ENCODE results near the gene CDIPT. TPM values are rescaled to one million over a fixed set of nuclear protein-coding genes. Genes with fewer than 3 reads are reported as not detected.

The CDIPT gene
- total and polyA plus RNA-seq, 2 experiments from 2014 or later: 97.1 to 147 TPM

DNA sequence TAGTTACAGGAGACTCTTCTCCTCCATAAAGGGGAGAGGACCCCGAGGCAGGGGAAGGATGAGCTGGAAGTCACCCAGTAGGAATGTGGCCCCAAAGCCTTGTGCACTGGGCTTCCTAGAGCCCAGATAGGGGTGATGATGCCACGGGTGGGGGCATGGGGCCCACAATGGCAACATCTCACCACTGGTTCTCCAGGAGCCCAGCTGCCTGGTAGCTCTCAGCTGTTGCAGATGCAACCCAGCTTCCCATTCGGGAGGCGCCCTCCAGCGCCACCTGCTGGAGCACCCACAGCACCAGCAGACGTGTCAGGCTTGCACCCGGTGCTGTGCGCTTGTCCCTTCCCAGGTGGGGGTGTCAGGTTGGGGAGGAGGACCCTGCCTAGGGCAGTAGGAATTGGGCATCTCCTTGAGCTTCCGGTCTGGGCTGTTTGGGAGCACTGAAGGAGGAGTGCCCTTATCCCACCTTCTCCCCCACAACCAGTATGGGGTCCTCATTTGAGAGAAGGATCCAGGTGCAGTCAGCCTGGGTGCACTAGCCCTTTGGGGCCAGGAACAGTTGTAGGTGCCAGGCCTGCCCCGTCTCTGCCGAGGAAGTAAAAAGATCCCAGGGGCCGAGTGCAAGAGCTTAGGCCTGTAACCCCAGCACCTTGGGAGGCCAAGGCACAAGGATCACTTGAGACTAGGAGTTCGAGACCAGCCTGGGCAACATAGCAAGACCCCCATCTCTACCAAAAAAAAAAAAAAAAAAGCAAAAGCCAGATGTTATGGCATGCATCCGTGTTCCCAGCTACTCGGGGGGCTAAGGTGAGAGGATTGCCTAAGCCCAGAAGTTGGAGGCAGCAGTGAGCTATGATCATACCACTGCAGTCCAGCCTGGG is 14.4 kb downstream of the CDIPT start:
- Histone ChIP-seq H3K27me3 (no peaks in the 10 kb centered on the region), H3K79me2 (no peaks in the 10 kb centered on the region), H3K36me3 (replicated peaks; ENCODE audit: insufficient read depth, low read depth) (no peaks in the 10 kb centered on the region), H3K9me3 (ENCODE audit: low read depth) (no peaks in the 10 kb centered on the region), H4K20me1 (ENCODE audit: insufficient read depth, poor library complexity, severe bottlenecking) (no peaks in the 10 kb centered on the region), H3K4me3 (no peak overlapping the region), H3K27ac (no peak overlapping the region), H3K4me1 (ENCODE audit: insufficient read depth) (no peaks in the 10 kb centered on the region), H2AFZ (no peak overlapping the region), H3K4me2 (no peak overlapping the region), H3K9me2 (replicated peaks; ENCODE audit: insufficient read depth) (no peaks in the 10 kb centered on the region)
- no peak for TF ChIP-seq EZH2 (IDR thresholded peaks at IDR 0.05; ENCODE audit: borderline replicate concordance)
- TF ChIP-seq, protein P1, sequence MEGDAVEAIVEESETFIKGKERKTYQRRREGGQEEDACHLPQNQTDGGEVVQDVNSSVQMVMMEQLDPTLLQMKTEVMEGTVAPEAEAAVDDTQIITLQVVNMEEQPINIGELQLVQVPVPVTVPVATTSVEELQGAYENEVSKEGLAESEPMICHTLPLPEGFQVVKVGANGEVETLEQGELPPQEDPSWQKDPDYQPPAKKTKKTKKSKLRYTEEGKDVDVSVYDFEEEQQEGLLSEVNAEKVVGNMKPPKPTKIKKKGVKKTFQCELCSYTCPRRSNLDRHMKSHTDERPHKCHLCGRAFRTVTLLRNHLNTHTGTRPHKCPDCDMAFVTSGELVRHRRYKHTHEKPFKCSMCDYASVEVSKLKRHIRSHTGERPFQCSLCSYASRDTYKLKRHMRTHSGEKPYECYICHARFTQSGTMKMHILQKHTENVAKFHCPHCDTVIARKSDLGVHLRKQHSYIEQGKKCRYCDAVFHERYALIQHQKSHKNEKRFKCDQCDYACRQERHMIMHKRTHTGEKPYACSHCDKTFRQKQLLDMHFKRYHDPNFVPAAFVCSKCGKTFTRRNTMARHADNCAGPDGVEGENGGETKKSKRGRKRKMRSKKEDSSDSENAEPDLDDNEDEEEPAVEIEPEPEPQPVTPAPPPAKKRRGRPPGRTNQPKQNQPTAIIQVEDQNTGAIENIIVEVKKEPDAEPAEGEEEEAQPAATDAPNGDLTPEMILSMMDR (IDR thresholded peaks at IDR 0.05; ENCODE audit: poor library complexity): peak; percentile 61
- WGBS (ENCODE audit: low lambda C conversion rate, missing lambda C conversion rate): 56% methylated on average over 15 of the region's 15 CpGs
- peak; percentile 84 for DNase-seq (ENCODE audit: low spot score)

DNA sequence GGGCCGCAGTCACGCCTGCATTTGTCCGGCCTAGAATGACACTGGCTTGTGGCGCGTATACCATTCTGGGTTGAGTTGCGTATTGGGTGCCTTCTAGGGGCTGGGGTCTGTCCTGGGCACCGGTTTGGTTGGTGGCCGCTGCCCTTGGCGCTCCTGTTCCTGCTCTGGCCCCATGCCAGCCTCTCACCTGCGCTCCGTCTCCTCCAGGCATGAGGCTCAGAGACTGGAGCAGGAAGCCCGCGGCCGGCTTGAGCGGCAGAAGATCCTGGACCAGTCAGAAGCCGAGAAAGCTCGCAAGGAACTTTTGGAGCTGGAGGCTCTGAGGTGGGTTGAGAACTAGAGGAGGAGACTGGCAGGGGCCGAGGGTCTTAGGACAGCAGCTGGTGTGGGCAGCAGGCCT is 17.4 kb downstream of the CDIPT start:
- Histone ChIP-seq H3K4me1 (ENCODE audit: insufficient read depth) (no peaks in the 10 kb centered on the region), H3K4me3 (no peak overlapping the region), H3K36me3 (replicated peaks; ENCODE audit: insufficient read depth, low read depth) (no peaks in the 10 kb centered on the region), H3K9me3 (ENCODE audit: low read depth) (no peaks in the 10 kb centered on the region), H3K27me3 (no peaks in the 10 kb centered on the region), H2AFZ (no peak overlapping the region), H4K20me1 (ENCODE audit: insufficient read depth, poor library complexity, severe bottlenecking) (no peaks in the 10 kb centered on the region), H3K27ac (no peak overlapping the region), H3K79me2 (no peaks in the 10 kb centered on the region), H3K4me2 (no peak overlapping the region), H3K9me2 (replicated peaks; ENCODE audit: insufficient read depth) (no peaks in the 10 kb centered on the region)
- WGBS (ENCODE audit: low lambda C conversion rate, missing lambda C conversion rate): 97% methylated on average over 18 of the region's 18 CpGs
- TF ChIP-seq, protein P1 (IDR thresholded peaks at IDR 0.05; ENCODE audit: poor library complexity): no peak
- TF ChIP-seq EZH2phosphoT487 (IDR thresholded peaks at IDR 0.05; ENCODE audit: low read depth, severe bottlenecking, unreplicated experiment): no peak
- no peak for TF ChIP-seq EZH2 (IDR thresholded peaks at IDR 0.05; ENCODE audit: borderline replicate concordance)
- no peak for DNase-seq (ENCODE audit: low spot score)

DNA sequence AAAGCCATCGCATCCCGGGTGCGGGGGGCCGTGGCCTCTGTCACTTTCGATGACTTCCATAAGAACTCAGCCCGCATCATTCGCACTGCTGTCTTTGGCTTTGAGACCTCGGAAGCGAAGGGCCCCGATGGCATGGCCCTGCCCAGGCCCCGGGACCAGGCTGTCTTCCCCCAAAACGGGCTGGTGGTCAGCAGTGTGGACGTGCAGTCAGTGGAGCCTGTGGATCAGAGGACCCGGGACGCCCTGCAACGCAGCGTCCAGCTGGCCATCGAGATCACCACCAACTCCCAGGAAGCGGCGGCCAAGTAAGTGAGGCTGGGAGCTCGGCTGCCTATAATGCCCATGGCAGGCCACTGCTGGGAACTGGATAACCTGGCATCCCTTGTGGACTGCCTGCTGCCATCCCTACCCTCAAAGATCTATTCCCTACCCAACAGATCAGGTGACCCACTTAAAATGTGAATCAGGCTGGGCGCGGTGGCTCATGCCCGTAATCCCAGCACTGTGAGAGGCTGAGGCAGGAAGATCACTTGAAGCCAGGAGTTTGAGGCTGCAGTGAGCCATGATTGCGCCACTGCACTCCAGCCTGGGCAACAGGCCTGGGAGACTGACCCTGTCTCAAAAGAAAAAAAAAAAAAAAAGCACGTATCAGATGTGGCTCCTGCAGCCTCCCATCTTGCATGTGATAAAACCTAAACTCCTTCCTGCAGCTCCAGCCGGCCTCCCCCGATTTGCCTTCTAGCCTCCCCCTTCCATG is 18.3 kb downstream of the CDIPT start:
- Histone ChIP-seq H3K79me2 (no peaks in the 10 kb centered on the region), H4K20me1 (ENCODE audit: insufficient read depth, poor library complexity, severe bottlenecking) (no peaks in the 10 kb centered on the region), H3K27me3 (no peaks in the 10 kb centered on the region), H3K4me2 (no peak overlapping the region), H3K36me3 (replicated peaks; ENCODE audit: insufficient read depth, low read depth) (no peaks in the 10 kb centered on the region), H3K27ac (no peak overlapping the region), H3K4me1 (ENCODE audit: insufficient read depth) (no peaks in the 10 kb centered on the region), H2AFZ (no peak overlapping the region), H3K4me3 (no peak overlapping the region), H3K9me2 (replicated peaks; ENCODE audit: insufficient read depth) (no peaks in the 10 kb centered on the region), H3K9me3 (ENCODE audit: low read depth) (no peaks in the 10 kb centered on the region)
- peak; percentile 3 for DNase-seq (ENCODE audit: low spot score)
- TF ChIP-seq EZH2phosphoT487 (IDR thresholded peaks at IDR 0.05; ENCODE audit: low read depth, severe bottlenecking, unreplicated experiment): no peak
- TF ChIP-seq EZH2 (IDR thresholded peaks at IDR 0.05; ENCODE audit: borderline replicate concordance): no peak
- TF ChIP-seq, protein P1 (IDR thresholded peaks at IDR 0.05; ENCODE audit: poor library complexity): no peak
- 90% methylated on average over 28 of the region's 28 CpGs for WGBS (ENCODE audit: low lambda C conversion rate, missing lambda C conversion rate)
